Liver (tissue), 9 donors: ENCODE data around the gene PDE4D. TPM values are rescaled to one million over a fixed set of nuclear protein-coding genes. Genes with fewer than 3 reads are reported as not detected.

Source experiments
- DNase-seq: peaks from one replicate; pipeline ENCODE4 v3.0.0-alpha.2; 2017; ENCODE audit warnings: low spot score
- H3K27ac ChIP-seq, 2 donors: one replicate each; pipeline ENCODE4 v1.7.0; 2013; ENCODE audit warnings: inconsistent platforms in 2 of 2, low read length in 2 of 2, control low read depth in 1 of 2, low read depth in 1 of 2, mild to moderate bottlenecking in 1 of 2
- H3K27me3 ChIP-seq, 4 donors: one replicate each; pipeline versions ENCODE4 v1.6.1 to v1.7.0; 2013; ENCODE audit warnings: low read length in 3 of 4, inconsistent platforms in 1 of 4, mild to moderate bottlenecking in 1 of 4, moderate library complexity in 1 of 4; ENCODE audit not compliant: control insufficient read depth in 4 of 4, insufficient read depth in 4 of 4
- H3K36me3 ChIP-seq, 4 donors: one replicate each; pipeline versions ENCODE4 v1.6.1 to v1.7.0; 2013; ENCODE audit warnings: low read length in 3 of 4, mild to moderate bottlenecking in 3 of 4, low read depth in 1 of 4, moderate library complexity in 1 of 4; ENCODE audit not compliant: control insufficient read depth in 4 of 4, insufficient read depth in 3 of 4
- H3K4me1 ChIP-seq, 4 donors: one replicate each; pipeline versions ENCODE4 v1.6.1 to v1.7.0; 2013; ENCODE audit warnings: low read length in 3 of 4, mild to moderate bottlenecking in 3 of 4, moderate library complexity in 1 of 4; ENCODE audit not compliant: control insufficient read depth in 4 of 4, insufficient read depth in 4 of 4
- H3K4me3 ChIP-seq, 3 donors: one replicate each; pipeline versions ENCODE4 v1.6.1 to v1.7.0; 2013; ENCODE audit warnings: low read length in 3 of 3, control low read depth in 1 of 3, low read depth in 1 of 3, mild to moderate bottlenecking in 1 of 3
- H3K9ac ChIP-seq, 2 donors: one replicate each; pipeline ENCODE4 v1.7.0; 2013; ENCODE audit warnings: low read length in 2 of 2, mild to moderate bottlenecking in 2 of 2, moderate library complexity in 2 of 2, control low read depth in 1 of 2, low read depth in 1 of 2
- H3K9me3 ChIP-seq, 4 donors: one replicate each; pipeline versions ENCODE4 v1.6.1 to v1.7.0; 2013; ENCODE audit warnings: low read length in 3 of 4; ENCODE audit not compliant: control insufficient read depth in 4 of 4
- EGR1 ChIP-seq, 2 donors: IDR thresholded peaks; 2 replicates each; pipeline ENCODE4 v1.6.1; 2016 to 2018; ENCODE audit warnings: antibody characterized with exemption in 2 of 2, low read depth in 2 of 2
- FOXA1 ChIP-seq: IDR thresholded peaks from 2 replicates; pipeline ENCODE4 v1.6.1; 2016; ENCODE audit warnings: antibody characterized with exemption
- FOXA2 ChIP-seq: IDR thresholded peaks from 2 replicates; pipeline ENCODE4 v1.6.1; 2016; ENCODE audit warnings: antibody characterized with exemption
- GABPA ChIP-seq, 2 donors: IDR thresholded peaks in 1 of 2; conservative IDR thresholded peaks in 1 of 2; 2 replicates each; pipeline ENCODE4 v1.6.1; 2016; ENCODE audit warnings: antibody characterized with exemption in 2 of 2, mild to moderate bottlenecking in 1 of 2, moderate library complexity in 1 of 2
- HNF4A ChIP-seq, 2 donors: conservative IDR thresholded peaks; 2 replicates each; pipeline ENCODE4 v1.6.1; 2016; ENCODE audit warnings: antibody characterized with exemption in 2 of 2, mild to moderate bottlenecking in 2 of 2
- HNF4G ChIP-seq: IDR thresholded peaks from 2 replicates; pipeline ENCODE4 v1.6.1; 2016; ENCODE audit warnings: antibody characterized with exemption
- JUND ChIP-seq, 2 donors: IDR thresholded peaks; 2 replicates each; pipeline ENCODE4 v1.6.1; 2016; ENCODE audit warnings: antibody characterized with exemption in 2 of 2
- NR2F2 ChIP-seq: IDR thresholded peaks from 2 replicates; pipeline ENCODE4 v1.6.1; 2016; ENCODE audit warnings: antibody characterized with exemption
- RAD21 ChIP-seq, 2 donors: IDR thresholded peaks; 2 replicates each; pipeline ENCODE4 v1.6.1; 2016; ENCODE audit warnings: antibody characterized with exemption in 2 of 2, mild to moderate bottlenecking in 2 of 2
- RXRA ChIP-seq, 2 donors: IDR thresholded peaks; 2 replicates each; pipeline ENCODE4 v1.6.1; 2017 to 2018; ENCODE audit warnings: antibody characterized with exemption in 2 of 2, mild to moderate bottlenecking in 1 of 2
- SP1 ChIP-seq: IDR thresholded peaks from 2 replicates; pipeline ENCODE4 v1.6.1; 2018; ENCODE audit warnings: antibody characterized with exemption, mild to moderate bottlenecking
- TAF1 ChIP-seq: conservative IDR thresholded peaks from 2 replicates; pipeline ENCODE4 v1.6.1; 2016; ENCODE audit warnings: antibody characterized with exemption, mild to moderate bottlenecking
- YY1 ChIP-seq: IDR thresholded peaks from 2 replicates; pipeline ENCODE4 v1.6.1; 2016; ENCODE audit warnings: antibody characterized with exemption, mild to moderate bottlenecking
- WGBS: extraction: QIAGEN DNeasy Blood & Tissue Kit; methylation state at CpG from one replicate; pipeline ENCODE4 v1.1.7; 2013; 5-methylcytosine and 5-hydroxymethylcytosine counted together
- polyA plus RNA-seq, 2 donors: library from polyadenylated mRNA; stranded (reverse) in 1 of 2; unstranded in 1 of 2; fragments of 200-250 nt in 1 of 2; fragments of >200 nt in 1 of 2; fragmentation: Nextera tagmentation in 1 of 2; extraction: Ambion mirVana in 1 of 2; gene quantifications; one replicate each; pipeline versions ENCODE4 v1.2.1 to v1.2.3, GENCODE V29; 2013 to 2015
- total RNA-seq, 2 donors: library from RNA; depleted of rRNA; stranded (reverse); fragments of >200 nt; gene quantifications; one replicate each; pipeline ENCODE4 v1.2.3, GENCODE V29; 2014
- TF ChIP-seq, protein P1 (sequence below): IDR thresholded peaks from 2 replicates; pipeline ENCODE4 v1.6.1; 2016; ENCODE audit warnings: antibody characterized with exemption
- TF ChIP-seq, protein P2 (sequence below): IDR thresholded peaks from 2 replicates; pipeline ENCODE4 v1.6.1; 2016; ENCODE audit warnings: antibody characterized with exemption
- TF ChIP-seq, protein P3 (sequence below): fragments of 150-350 bp; IDR thresholded peaks from 2 replicates; pipeline ENCODE4 v1.5.1; 2017; ENCODE audit warnings: improper control_type of control experiment, low read depth, low read length; ENCODE audit not compliant: missing input control
- TF ChIP-seq, protein P4 (sequence below): IDR thresholded peaks from 2 replicates; pipeline ENCODE4 v1.6.1; 2016; ENCODE audit warnings: antibody characterized with exemption, mild to moderate bottlenecking
- TF ChIP-seq, protein P5 (sequence below): IDR thresholded peaks from 2 replicates; pipeline ENCODE4 v1.6.1; 2016; ENCODE audit warnings: antibody characterized with exemption
- donor health status: healthy.
- donor health status: healthy.
- donor health status: healthy.
- donor health status: healthy.
- donor health status: healthy.

PDE4D gene
- total and polyA plus RNA-seq, 4 donors: 0.67 to 11.9 (median 6.5) TPM

DNA sequence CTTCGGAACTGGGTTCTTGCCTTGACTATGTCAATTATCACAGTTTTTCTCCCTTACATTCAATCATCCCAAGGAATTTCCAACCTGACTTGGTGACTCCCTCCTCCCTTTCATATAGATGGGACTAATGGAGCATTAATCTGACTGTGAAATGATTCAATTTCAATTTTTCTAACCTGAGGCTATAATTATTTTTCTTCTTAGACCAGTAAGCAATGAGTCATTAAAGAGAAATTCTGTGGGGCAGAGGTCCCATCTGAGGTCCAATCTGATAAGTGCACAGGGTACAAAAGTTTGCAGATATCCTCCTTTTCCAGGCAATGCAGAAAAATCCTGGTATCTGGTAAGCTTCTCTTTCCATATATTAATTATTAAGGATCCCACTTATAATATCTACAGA, 18.9 kb downstream of the PDE4D start:
- Histone ChIP-seq H3K4me1 (no peaks in the 10 kb centered on the region), H3K27ac (no peak overlapping the region), H3K9me3 (no peaks in the 10 kb centered on the region), H3K36me3 (no peaks in the 10 kb centered on the region), H3K4me3 (no peak overlapping the region), H3K27me3 (peaks cover 0 to 3% (median under 1%) of the 10 kb centered on the region in 4 donors), H3K9ac (no peak overlapping the region)
- TF ChIP-seq, protein P1, sequence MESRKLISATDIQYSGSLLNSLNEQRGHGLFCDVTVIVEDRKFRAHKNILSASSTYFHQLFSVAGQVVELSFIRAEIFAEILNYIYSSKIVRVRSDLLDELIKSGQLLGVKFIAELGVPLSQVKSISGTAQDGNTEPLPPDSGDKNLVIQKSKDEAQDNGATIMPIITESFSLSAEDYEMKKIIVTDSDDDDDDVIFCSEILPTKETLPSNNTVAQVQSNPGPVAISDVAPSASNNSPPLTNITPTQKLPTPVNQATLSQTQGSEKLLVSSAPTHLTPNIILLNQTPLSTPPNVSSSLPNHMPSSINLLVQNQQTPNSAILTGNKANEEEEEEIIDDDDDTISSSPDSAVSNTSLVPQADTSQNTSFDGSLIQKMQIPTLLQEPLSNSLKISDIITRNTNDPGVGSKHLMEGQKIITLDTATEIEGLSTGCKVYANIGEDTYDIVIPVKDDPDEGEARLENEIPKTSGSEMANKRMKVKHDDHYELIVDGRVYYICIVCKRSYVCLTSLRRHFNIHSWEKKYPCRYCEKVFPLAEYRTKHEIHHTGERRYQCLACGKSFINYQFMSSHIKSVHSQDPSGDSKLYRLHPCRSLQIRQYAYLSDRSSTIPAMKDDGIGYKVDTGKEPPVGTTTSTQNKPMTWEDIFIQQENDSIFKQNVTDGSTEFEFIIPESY: no peak
- TF ChIP-seq, protein P2, sequence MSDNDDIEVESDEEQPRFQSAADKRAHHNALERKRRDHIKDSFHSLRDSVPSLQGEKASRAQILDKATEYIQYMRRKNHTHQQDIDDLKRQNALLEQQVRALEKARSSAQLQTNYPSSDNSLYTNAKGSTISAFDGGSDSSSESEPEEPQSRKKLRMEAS: no peak
- TF ChIP-seq FOXA2 (no peak), NR2F2 (no peak), FOXA1 (no peak), SP1 (no peak), GABPA (IDR thresholded peaks at IDR 0.05 in 1 of 2, conservative IDR thresholded peaks at IDR 0.05 in 1 of 2) (no peak), HNF4A (conservative IDR thresholded peaks at IDR 0.05) (no peak), JUND (IDR thresholded peaks at IDR 0.05) (no peak), RAD21 (IDR thresholded peaks at IDR 0.05) (no peak), RXRA (IDR thresholded peaks at IDR 0.05) (no peak), YY1 (no peak), EGR1 (IDR thresholded peaks at IDR 0.05; ENCODE audit: low read depth in 2 of 2) (no peak), TAF1 (no peak)
- TF ChIP-seq, protein P3, sequence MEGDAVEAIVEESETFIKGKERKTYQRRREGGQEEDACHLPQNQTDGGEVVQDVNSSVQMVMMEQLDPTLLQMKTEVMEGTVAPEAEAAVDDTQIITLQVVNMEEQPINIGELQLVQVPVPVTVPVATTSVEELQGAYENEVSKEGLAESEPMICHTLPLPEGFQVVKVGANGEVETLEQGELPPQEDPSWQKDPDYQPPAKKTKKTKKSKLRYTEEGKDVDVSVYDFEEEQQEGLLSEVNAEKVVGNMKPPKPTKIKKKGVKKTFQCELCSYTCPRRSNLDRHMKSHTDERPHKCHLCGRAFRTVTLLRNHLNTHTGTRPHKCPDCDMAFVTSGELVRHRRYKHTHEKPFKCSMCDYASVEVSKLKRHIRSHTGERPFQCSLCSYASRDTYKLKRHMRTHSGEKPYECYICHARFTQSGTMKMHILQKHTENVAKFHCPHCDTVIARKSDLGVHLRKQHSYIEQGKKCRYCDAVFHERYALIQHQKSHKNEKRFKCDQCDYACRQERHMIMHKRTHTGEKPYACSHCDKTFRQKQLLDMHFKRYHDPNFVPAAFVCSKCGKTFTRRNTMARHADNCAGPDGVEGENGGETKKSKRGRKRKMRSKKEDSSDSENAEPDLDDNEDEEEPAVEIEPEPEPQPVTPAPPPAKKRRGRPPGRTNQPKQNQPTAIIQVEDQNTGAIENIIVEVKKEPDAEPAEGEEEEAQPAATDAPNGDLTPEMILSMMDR: no peak
- TF ChIP-seq, protein P4, sequence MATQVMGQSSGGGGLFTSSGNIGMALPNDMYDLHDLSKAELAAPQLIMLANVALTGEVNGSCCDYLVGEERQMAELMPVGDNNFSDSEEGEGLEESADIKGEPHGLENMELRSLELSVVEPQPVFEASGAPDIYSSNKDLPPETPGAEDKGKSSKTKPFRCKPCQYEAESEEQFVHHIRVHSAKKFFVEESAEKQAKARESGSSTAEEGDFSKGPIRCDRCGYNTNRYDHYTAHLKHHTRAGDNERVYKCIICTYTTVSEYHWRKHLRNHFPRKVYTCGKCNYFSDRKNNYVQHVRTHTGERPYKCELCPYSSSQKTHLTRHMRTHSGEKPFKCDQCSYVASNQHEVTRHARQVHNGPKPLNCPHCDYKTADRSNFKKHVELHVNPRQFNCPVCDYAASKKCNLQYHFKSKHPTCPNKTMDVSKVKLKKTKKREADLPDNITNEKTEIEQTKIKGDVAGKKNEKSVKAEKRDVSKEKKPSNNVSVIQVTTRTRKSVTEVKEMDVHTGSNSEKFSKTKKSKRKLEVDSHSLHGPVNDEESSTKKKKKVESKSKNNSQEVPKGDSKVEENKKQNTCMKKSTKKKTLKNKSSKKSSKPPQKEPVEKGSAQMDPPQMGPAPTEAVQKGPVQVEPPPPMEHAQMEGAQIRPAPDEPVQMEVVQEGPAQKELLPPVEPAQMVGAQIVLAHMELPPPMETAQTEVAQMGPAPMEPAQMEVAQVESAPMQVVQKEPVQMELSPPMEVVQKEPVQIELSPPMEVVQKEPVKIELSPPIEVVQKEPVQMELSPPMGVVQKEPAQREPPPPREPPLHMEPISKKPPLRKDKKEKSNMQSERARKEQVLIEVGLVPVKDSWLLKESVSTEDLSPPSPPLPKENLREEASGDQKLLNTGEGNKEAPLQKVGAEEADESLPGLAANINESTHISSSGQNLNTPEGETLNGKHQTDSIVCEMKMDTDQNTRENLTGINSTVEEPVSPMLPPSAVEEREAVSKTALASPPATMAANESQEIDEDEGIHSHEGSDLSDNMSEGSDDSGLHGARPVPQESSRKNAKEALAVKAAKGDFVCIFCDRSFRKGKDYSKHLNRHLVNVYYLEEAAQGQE: no peak
- TF ChIP-seq, protein P5, sequence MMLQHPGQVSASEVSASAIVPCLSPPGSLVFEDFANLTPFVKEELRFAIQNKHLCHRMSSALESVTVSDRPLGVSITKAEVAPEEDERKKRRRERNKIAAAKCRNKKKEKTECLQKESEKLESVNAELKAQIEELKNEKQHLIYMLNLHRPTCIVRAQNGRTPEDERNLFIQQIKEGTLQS: no peak
- 89% methylated on average over 1 of the region's 1 CpG for WGBS
- no peak for DNase-seq

DNA sequence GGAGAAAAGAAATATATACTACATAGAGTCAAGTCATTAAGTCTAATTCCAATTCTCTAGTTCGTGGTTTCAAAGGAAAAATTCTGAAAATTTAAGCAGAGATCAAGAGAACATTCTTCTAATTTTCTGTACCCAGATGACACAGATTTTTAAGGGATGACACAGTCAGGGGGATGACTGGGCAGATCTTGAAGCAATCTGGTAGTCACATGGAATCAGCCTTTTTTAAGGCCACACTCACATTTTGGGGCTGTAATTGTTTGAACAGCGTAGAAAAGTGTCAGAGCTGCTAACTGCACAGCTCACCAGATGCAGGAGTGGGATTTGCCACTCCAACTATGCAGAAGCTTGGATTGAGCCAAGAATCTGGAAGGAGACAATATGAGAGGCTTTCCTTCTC, 20.4 kb downstream of the PDE4D start:
- Histone ChIP-seq H3K4me3 (no peak overlapping the region), H3K9me3 (no peaks in the 10 kb centered on the region), H3K36me3 (no peaks in the 10 kb centered on the region), H3K27ac (no peak overlapping the region), H3K27me3 (peaks cover 0 to 7% (median under 1%) of the 10 kb centered on the region in 4 donors), H3K4me1 (no peaks in the 10 kb centered on the region), H3K9ac (no peak overlapping the region)
- no peak for DNase-seq
- TF ChIP-seq, protein P2: no peak
- TF ChIP-seq RAD21 (IDR thresholded peaks at IDR 0.05) (no peak), GABPA (IDR thresholded peaks at IDR 0.05 in 1 of 2, conservative IDR thresholded peaks at IDR 0.05 in 1 of 2) (no peak), RXRA (IDR thresholded peaks at IDR 0.05) (no peak), FOXA2 (no peak), YY1 (no peak), TAF1 (no peak), FOXA1 (no peak), HNF4A (conservative IDR thresholded peaks at IDR 0.05) (no peak), HNF4G (no peak), JUND (IDR thresholded peaks at IDR 0.05) (no peak), EGR1 (IDR thresholded peaks at IDR 0.05; ENCODE audit: low read depth in 2 of 2) (no peak)
- TF ChIP-seq, protein P4: no peak
- whole genome bisulfite sequencing: 62% methylated on average over 2 of the region's 2 CpGs
